GM23338 (cell line): Measurements from ENCODE around the gene FN3KRP.

Experiments used
- CREB1 ChIP-seq: fragments of 250-450 bp; sonication (Bioruptor Pico); IDR thresholded peaks from 2 replicates; pipeline ENCODE4 v1.5.0; 2020; ENCODE audit warnings: low read depth, mild to moderate bottlenecking, moderate library complexity
- CTCF ChIP-seq, 2 experiments: fragments of 200-600 bp in 1 of 2; sonication (generic) in 1 of 2; conservative IDR thresholded peaks; 2 replicates each; pipeline versions ENCODE4 v1.5.1 to v1.6.1; 2016 to 2017; ENCODE audit warnings: antibody characterized with exemption in 2 of 2, low read depth in 2 of 2, mild to moderate bottlenecking in 2 of 2, moderate library complexity in 1 of 2
- ETS1 ChIP-seq: IDR thresholded peaks from 2 replicates; pipeline ENCODE4 v1.6.1; 2016; ENCODE audit warnings: antibody characterized with exemption
- EZH2 ChIP-seq: fragments of 200-600 bp; sonication (generic); IDR thresholded peaks from one replicate; pipeline ENCODE4 v1.8.0; 2017; ENCODE audit warnings: antibody characterized with exemption, mild to moderate bottlenecking, low read depth; ENCODE audit not compliant: unreplicated experiment
- EZH2phosphoT487 ChIP-seq: fragments of 200-600 bp; sonication (generic); IDR thresholded peaks from one replicate; pipeline ENCODE4 v1.8.1; 2018; ENCODE audit warnings: antibody characterized with exemption; ENCODE audit not compliant: unreplicated experiment
- JUNB ChIP-seq: IDR thresholded peaks from one replicate; pipeline ENCODE4 v1.6.1; 2016; ENCODE audit warnings: antibody characterized with exemption; ENCODE audit not compliant: unreplicated experiment
- NANOG ChIP-seq: IDR thresholded peaks from 2 replicates; pipeline ENCODE4 v1.6.1; 2016; ENCODE audit warnings: antibody characterized with exemption, borderline replicate concordance
- POLR2AphosphoS5 ChIP-seq: IDR thresholded peaks from 2 replicates; pipeline ENCODE4 v1.6.1; 2016; ENCODE audit warnings: antibody characterized with exemption, low read depth
- REST ChIP-seq: IDR thresholded peaks from one replicate; pipeline ENCODE4 v1.6.1; 2018; ENCODE audit warnings: antibody characterized with exemption; ENCODE audit not compliant: unreplicated experiment
- ZNF114 ChIP-seq: fragments of 250-450 bp; sonication (Bioruptor Pico); IDR thresholded peaks from 2 replicates; pipeline ENCODE4 v1.5.0; 2020; ENCODE audit warnings: mild to moderate bottlenecking, moderate library complexity
- ZNF462 ChIP-seq: fragments of 250-450 bp; sonication (Bioruptor Pico); IDR thresholded peaks from 2 replicates; pipeline ENCODE4 v1.5.0; 2020; ENCODE audit warnings: mild to moderate bottlenecking, moderate library complexity

GRCh38 chr17:82698065-82698973, 18.2 kb upstream of the FN3KRP start, which contains the start of gene RAB40B:
- TF ChIP-seq CTCF (conservative IDR thresholded peaks at IDR 0.05; ENCODE audit: low read depth in 2 of 2): no peak
- TF ChIP-seq NANOG: no peak
- TF ChIP-seq EZH2: no peak
- no peak for TF ChIP-seq JUNB
- TF ChIP-seq POLR2AphosphoS5: no peak
- no peak for TF ChIP-seq ZNF462 (CRISPR knock-in tag)
- no peak for TF ChIP-seq REST
- TF ChIP-seq EZH2phosphoT487: no peak
- peak; percentile 88 for TF ChIP-seq CREB1 (CRISPR knock-in tag)
- TF ChIP-seq ZNF114 (CRISPR knock-in tag): no peak
- TF ChIP-seq ETS1: no peak
